CD4-positive, alpha-beta T cell treated with Interleukin-10 for 1 hour (primary cell): ENCODE data around the gene NDUFB10.
A peak's percentile ranks its signal among the peaks of the same experiment; 100 is the strongest.

Source experiments
- DNase-seq: peaks from one replicate; pipeline ENCODE4 v3.0.0-alpha.2; 2020

The NDUFB10 gene

DNA sequence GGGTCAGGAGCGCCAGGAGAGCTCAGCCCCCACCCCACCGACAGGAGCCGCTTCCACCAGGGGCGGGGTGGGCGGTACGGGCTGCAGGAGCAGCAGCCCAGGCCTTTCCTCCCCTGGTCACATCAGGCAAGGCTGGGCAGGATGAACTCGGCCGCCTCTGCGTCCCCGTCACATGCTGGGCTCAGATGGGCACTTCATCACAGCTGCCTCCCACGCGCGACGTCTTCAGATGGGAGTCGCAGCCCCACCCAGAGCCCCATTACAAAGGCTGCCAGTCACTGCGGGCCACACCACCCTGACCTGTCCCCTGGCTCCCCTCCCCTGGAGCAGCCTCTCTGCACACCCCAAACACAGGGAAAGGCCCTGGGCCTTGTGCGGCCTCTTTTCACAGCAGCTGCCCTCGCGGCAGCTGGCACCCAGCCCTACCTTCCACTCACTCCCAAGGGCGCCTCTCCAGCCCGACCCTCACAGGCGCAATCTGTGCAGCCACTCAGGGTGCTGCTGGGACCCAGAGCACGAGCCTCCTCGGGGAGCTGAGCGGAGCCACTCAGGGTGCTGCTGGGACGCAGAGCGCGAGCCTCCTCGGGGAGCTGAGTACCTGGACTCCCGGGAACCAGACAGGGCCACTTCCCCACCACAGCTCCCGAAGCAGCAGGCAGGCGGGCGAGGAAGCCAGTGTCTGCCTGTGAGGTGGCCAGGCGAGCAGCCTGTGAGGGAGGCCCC, 45.6 kb downstream of the NDUFB10 start:
- no peak for DNase-seq

GRCh38 chr16:2005646-2006045, 46.3 kb downstream of the NDUFB10 start:
- no peak for DNase-seq

DNA sequence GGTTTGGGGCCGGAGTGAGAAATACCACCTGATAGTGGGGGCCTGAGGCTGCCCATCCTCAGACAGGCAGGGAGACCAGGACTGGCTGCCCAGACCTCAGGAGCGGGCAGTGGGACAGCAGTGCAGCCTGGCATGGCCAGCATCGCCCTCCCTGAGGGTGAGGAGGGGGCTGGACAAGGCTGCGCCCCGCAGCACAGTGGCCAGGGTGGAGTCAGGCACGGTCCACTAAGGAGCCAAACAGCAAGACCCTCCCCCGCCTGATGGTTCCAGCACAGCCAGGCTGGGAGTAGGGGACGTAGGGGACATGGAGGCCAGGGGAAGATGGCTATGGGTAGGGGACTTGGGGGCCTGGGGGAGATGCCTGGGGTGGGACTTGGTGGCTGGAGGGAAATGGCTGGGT, 47.0 kb downstream of the NDUFB10 start:
- no peak for DNase-seq

DNA sequence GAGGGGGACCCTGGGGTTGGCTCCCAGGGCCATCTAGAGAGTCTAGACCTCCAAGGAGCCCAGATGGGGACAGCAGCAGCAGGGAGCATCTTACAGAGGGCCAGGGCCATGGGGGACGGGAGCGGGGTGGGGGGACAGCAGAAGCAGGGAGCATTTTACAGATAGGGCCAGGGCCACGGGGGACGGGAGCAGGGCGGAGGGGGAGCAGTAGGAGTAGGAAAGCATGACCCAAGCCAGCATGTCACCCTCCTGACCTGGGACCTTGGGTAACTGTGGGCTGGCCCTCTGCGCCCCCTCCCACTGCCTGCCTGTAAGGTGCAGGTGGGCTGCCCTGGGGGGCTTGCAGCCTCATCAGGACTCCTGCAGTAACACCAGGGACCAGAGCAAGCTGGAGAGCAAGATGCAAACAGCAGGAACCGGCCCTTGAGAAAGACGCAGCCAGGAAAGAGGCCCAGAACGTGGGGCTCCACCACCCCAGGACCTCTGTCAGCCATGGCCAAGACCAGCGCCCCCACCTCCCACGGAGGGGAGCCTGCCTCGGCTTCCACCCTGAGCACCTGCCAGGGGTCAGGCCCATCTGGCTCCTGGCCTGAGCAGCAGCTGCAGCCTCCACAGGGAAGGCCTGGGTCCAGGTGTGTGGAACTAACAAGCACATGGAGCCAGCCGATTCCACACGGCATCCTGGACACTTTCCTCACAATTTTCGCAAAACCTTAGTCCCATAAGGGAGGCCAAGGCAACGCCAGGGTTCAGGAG, 47.9 kb downstream of the NDUFB10 start:
- no peak for DNase-seq

- DNase-seq = peak; percentile 33
Observed at GRCh38 chr16:2008009-2008526, 48.7 kb downstream of the NDUFB10 start.

GRCh38 chr16:2008631-2009163, 49.4 kb downstream of the NDUFB10 start:
- DNase-seq = no peak

GRCh38 chr16:2009164-2009711, 49.9 kb downstream of the NDUFB10 start:
- DNase-seq = no peak

DNA sequence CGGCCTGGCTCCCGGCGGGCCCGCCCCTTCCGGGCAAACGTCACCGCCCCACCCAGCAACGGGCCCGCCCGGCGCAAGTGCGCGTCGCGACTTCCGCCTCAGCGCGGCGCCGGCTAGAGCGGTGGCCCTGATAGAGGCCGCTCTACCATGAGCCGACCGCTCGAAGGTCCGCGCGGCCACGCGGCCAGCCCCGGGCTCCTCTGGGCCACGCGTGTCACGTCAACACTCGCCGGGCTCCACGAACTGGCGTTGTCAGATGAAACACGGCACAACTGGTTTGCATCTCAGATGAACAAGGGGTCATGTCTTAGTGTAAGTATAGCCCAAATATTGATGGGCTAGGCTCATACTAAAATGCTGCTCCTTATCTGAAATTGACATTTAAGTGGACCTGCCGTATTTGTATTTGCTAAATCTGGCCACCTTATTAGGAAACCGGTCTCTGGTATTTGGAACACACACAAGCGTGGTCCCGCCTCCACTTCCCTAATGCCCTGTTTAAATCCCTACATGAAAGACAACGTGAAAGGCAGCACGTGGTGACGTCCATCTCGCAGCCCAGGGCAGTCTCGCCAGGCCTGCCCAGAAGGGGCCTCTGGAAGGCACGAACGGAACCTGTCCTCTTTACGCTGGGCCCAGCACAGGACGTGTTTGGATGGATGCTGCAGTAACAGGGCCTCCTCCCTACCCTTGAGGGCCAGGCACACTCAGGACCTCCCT, 50.6 kb downstream of the NDUFB10 start, which contains the start of gene ZNF598:
Gene ZNF598 (minus strand): TSS at position 31 of the 720 bp plus-strand sequence.
- peak; percentile 82 for DNase-seq
